Subcutaneous adipose tissue (tissue), 4 donors: ENCODE data around the gene SPATA9. TPM values are rescaled to one million over a fixed set of nuclear protein-coding genes. Genes with fewer than 3 reads are reported as not detected.

Source experiments
- CTCF ChIP-seq: fragments of 450-650 bp; IDR thresholded peaks from one replicate; pipeline ENCODE4 v1.5.1; 2016; ENCODE audit warnings: low read depth, mild to moderate bottlenecking, control low read depth, antibody characterized with exemption, moderate library complexity
- total RNA-seq, 4 donors: library from RNA; depleted of rRNA; stranded (reverse); fragments of >200 nt; gene quantifications; one replicate each; pipeline ENCODE4 v1.1.0, GENCODE V29; 2016

Gene SPATA9
- total RNA-seq, 4 donors from 2014 or later: 2.4 to 4.7 TPM; not detected in 2

DNA sequence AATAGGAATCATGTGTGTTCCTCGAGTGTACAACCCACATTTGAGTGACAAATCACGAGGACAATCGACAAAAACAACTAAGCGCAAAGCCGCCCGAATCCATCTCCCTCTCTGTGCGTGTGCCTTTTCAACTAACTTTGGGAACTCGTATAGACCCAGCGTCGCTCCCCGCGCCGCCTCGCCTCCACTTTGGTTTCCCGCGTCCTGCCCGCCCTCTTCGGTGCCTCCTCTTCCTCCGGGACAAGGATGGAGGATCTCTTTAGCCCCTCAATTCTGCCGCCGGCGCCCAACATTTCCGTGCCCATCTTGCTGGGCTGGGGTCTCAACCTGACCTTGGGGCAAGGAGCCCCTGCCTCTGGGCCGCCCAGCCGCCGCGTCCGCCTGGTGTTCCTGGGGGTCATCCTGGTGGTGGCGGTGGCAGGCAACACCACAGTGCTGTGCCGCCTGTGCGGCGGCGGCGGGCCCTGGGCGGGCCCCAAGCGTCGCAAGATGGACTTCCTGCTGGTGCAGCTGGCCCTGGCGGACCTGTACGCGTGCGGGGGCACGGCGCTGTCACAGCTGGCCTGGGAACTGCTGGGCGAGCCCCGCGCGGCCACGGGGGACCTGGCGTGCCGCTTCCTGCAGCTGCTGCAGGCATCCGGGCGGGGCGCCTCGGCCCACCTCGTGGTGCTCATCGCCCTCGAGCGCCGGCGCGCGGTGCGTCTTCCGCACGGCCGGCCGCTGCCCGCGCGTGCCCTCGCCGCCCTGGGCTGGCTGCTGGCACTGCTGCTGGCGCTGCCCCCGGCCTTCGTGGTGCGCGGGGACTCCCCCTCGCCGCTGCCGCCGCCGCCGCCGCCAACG, 62.5 kb downstream of the SPATA9 start, which contains the start of gene GPR150:
GPR150 (plus strand) TSS at position 58 of the 840 bp plus-strand sequence; CDS start at position 247, 189 bp downstream.
- no peak for TF ChIP-seq CTCF

GRCh38 chr5:95619514-95620029, 63.2 kb downstream of the SPATA9 start:
- TF ChIP-seq CTCF: no peak

- no peak for TF ChIP-seq CTCF
Measured at GRCh38 chr5:95619096-95619495, 63.7 kb downstream of the SPATA9 start.

DNA sequence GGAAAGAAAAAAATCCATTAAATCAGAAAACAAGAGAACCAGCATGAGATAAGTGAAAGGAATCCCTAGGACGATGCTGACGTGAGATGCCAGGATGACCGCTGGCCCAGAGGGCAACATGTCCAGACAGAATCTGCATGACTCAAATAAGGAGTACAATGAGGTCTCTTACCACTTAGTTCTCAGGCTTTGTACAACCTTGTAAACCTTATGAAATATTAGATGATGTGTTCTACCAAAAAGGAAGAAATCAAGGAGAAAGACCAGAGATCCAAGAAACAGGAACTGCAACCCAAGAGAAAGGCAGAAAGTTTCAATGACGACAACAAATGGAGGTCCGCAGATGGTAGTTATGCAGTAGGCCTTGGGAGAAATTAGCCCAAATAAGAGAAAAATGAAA, 65.7 kb downstream of the SPATA9 start:
- no peak for TF ChIP-seq CTCF

- no peak for TF ChIP-seq CTCF
Measured at GRCh38 chr5:95615164-95615467, 67.7 kb downstream of the SPATA9 start.

- TF ChIP-seq CTCF: no peak
Measured at GRCh38 chr5:95613514-95613913, 69.3 kb downstream of the SPATA9 start.

DNA sequence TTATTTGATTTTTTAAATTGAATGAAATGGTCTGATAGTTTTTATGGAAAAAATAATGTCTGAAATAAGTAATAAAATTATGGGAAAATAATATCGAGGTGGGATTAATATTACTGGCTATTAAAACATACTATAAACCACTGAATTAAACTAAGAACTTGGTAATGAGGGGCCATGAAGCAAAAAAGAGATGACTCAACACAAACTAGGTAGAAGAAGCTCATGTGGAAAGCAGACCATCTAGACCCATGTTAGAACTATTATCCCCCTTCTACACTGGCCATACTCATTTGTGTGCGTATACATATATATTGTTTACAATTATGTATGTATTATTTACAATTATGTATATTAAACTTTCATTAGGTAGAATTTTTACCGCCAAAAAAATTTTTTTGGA, 71.4 kb downstream of the SPATA9 start:
- TF ChIP-seq CTCF: no peak
